ENCODE results near the gene GRAMD4.
"Not testable (repeated sequence)": the region's sequence is repeated elsewhere in the genome, so short reads cannot be mapped to it uniquely, and the experiment has no call there.

Gene GRAMD4

GRCh38 chr22:46620588-46621242 is 529 bp downstream of the GRAMD4 start:
- no peaks in the 10 kb centered on the region for H3K36me3 Mint-ChIP-seq
- no peak overlapping the region for H3K4me3 Mint-ChIP-seq
- H3K27ac Mint-ChIP-seq, result no peak overlapping the region
- H3K27me3 Mint-ChIP-seq, result no peaks in the 10 kb centered on the region
- no peaks in the 10 kb centered on the region for H3K4me1 Mint-ChIP-seq
- H3K9me3 Mint-ChIP-seq, result no peaks in the 10 kb centered on the region

- not testable (repeated sequence) for H3K36me3 Mint-ChIP-seq, H3K4me1 Mint-ChIP-seq, H3K27me3 Mint-ChIP-seq, H3K27ac Mint-ChIP-seq, H3K4me3 Mint-ChIP-seq, H3K9me3 Mint-ChIP-seq
Measured at GRCh38 chr22:46621243-46621930, 1.2 kb downstream of the GRAMD4 start.

GRCh38 chr22:46622081-46622521 is 1.9 kb downstream of the GRAMD4 start:
- H3K27ac Mint-ChIP-seq, result no peak overlapping the region
- H3K36me3 Mint-ChIP-seq, result no peaks in the 10 kb centered on the region
- no peaks in the 10 kb centered on the region for H3K27me3 Mint-ChIP-seq
- H3K4me1 Mint-ChIP-seq, result no peaks in the 10 kb centered on the region
- no peak overlapping the region for H3K4me3 Mint-ChIP-seq
- no peaks in the 10 kb centered on the region for H3K9me3 Mint-ChIP-seq

GRCh38 chr22:46625113-46625842 is 5.1 kb downstream of the GRAMD4 start:
- no peaks in the 10 kb centered on the region for H3K9me3 Mint-ChIP-seq
- no peak overlapping the region for H3K27ac Mint-ChIP-seq
- no peaks in the 10 kb centered on the region for H3K36me3 Mint-ChIP-seq
- no peaks in the 10 kb centered on the region for H3K4me1 Mint-ChIP-seq
- H3K27me3 Mint-ChIP-seq, result no peaks in the 10 kb centered on the region
- no peak overlapping the region for H3K4me3 Mint-ChIP-seq

- Mint-ChIP-seq H3K4me3 (no peak overlapping the region), H3K36me3 (no peaks in the 10 kb centered on the region), H3K27me3 (no peaks in the 10 kb centered on the region), H3K9me3 (no peaks in the 10 kb centered on the region), H3K27ac (no peak overlapping the region), H3K4me1 (no peaks in the 10 kb centered on the region)
Measured at GRCh38 chr22:46625843-46626349, 5.7 kb downstream of the GRAMD4 start.

- Mint-ChIP-seq H3K4me3 (no peak overlapping the region), H3K9me3 (no peaks in the 10 kb centered on the region), H3K27me3 (no peaks in the 10 kb centered on the region), H3K27ac (no peak overlapping the region), H3K4me1 (no peaks in the 10 kb centered on the region), H3K36me3 (no peaks in the 10 kb centered on the region)
Measured at GRCh38 chr22:46626356-46626755, 6.2 kb downstream of the GRAMD4 start.

GRCh38 chr22:46626911-46627805 is 7.0 kb downstream of the GRAMD4 start:
- Mint-ChIP-seq H3K27me3 (no peaks in the 10 kb centered on the region), H3K27ac (no peak overlapping the region), H3K4me3 (no peak overlapping the region), H3K36me3 (no peaks in the 10 kb centered on the region), H3K9me3 (no peaks in the 10 kb centered on the region), H3K4me1 (no peaks in the 10 kb centered on the region)

GRCh38 chr22:46627806-46628482 is 7.8 kb downstream of the GRAMD4 start:
- H3K9me3 Mint-ChIP-seq, result no peaks in the 10 kb centered on the region
- no peak overlapping the region for H3K4me3 Mint-ChIP-seq
- H3K27me3 Mint-ChIP-seq, result no peaks in the 10 kb centered on the region
- no peak overlapping the region for H3K27ac Mint-ChIP-seq
- H3K36me3 Mint-ChIP-seq, result no peaks in the 10 kb centered on the region
- H3K4me1 Mint-ChIP-seq, result no peaks in the 10 kb centered on the region

GRCh38 chr22:46628756-46629155 is 8.6 kb downstream of the GRAMD4 start:
- no peak overlapping the region for H3K4me3 Mint-ChIP-seq
- no peaks in the 10 kb centered on the region for H3K4me1 Mint-ChIP-seq
- H3K27ac Mint-ChIP-seq, result no peak overlapping the region
- no peaks in the 10 kb centered on the region for H3K27me3 Mint-ChIP-seq
- no peaks in the 10 kb centered on the region for H3K9me3 Mint-ChIP-seq
- H3K36me3 Mint-ChIP-seq, result no peaks in the 10 kb centered on the region

- H3K36me3 Mint-ChIP-seq, result no peaks in the 10 kb centered on the region
- H3K4me1 Mint-ChIP-seq, result peaks cover 4% of the 10 kb centered on the region
- no peaks in the 10 kb centered on the region for H3K27me3 Mint-ChIP-seq
- no peak overlapping the region for H3K27ac Mint-ChIP-seq
- H3K9me3 Mint-ChIP-seq, result no peaks in the 10 kb centered on the region
- H3K4me3 Mint-ChIP-seq, result no peak overlapping the region
Measured at GRCh38 chr22:46629291-46629690, 9.1 kb downstream of the GRAMD4 start.

GRCh38 chr22:46631113-46631512 is 10.9 kb downstream of the GRAMD4 start:
- Mint-ChIP-seq H3K4me3 (no peak overlapping the region), H3K4me1 (peaks cover 4% of the 10 kb centered on the region), H3K36me3 (no peaks in the 10 kb centered on the region), H3K27ac (no peak overlapping the region), H3K9me3 (no peaks in the 10 kb centered on the region), H3K27me3 (no peaks in the 10 kb centered on the region)

- no peak overlapping the region for H3K27ac Mint-ChIP-seq
- no peak overlapping the region for H3K4me3 Mint-ChIP-seq
- peaks cover 4% of the 10 kb centered on the region for H3K4me1 Mint-ChIP-seq
- no peaks in the 10 kb centered on the region for H3K27me3 Mint-ChIP-seq
- H3K9me3 Mint-ChIP-seq, result no peaks in the 10 kb centered on the region
- H3K36me3 Mint-ChIP-seq, result no peaks in the 10 kb centered on the region
Measured at GRCh38 chr22:46632646-46633249, 12.6 kb downstream of the GRAMD4 start.

GRCh38 chr22:46633334-46633890 is 13.2 kb downstream of the GRAMD4 start:
- H3K36me3 Mint-ChIP-seq, result no peaks in the 10 kb centered on the region

GRCh38 chr22:46634011-46634699 is 14.0 kb downstream of the GRAMD4 start:
- Mint-ChIP-seq H3K36me3 (no peaks in the 10 kb centered on the region), H3K27me3 (no peaks in the 10 kb centered on the region), H3K4me3 (no peak overlapping the region), H3K9me3 (no peaks in the 10 kb centered on the region), H3K4me1 (peaks cover 4% of the 10 kb centered on the region), H3K27ac (no peak overlapping the region)

More at GRCh38 chr22:46633334-46633890, 13.2 kb downstream of the GRAMD4 start:
- Mint-ChIP-seq H3K4me1 (peaks cover 4% of the 10 kb centered on the region), H3K4me3 (no peak overlapping the region), H3K27me3 (no peaks in the 10 kb centered on the region), H3K27ac (no peak overlapping the region), H3K9me3 (no peaks in the 10 kb centered on the region)

All from activated naive CD4-positive, alpha-beta T cell treated with anti-CD3 and anti-CD28 coated beads, Interleukin-2, amount 50 U/mL, for 24 hours (primary cell).